LNCaP clone FGC (cell line): Measurements from ENCODE around the gene PTPRD.

Source experiments
- DNase-seq: peaks from one replicate; pipeline ENCODE4 v3.0.0-alpha.2; 2011; ENCODE audit warnings: low read depth
- H3K4me3 ChIP-seq: 2 replicates; pipeline ENCODE4 v1.5.1; 2011; ENCODE audit warnings: mild to moderate bottlenecking, low read depth, low read length, control low read depth
- CTCF ChIP-seq: IDR thresholded peaks from 2 replicates; pipeline ENCODE4 v1.5.1; 2012; ENCODE audit warnings: mild to moderate bottlenecking; ENCODE audit not compliant: control insufficient read depth, insufficient read depth; ENCODE audit errors: extremely low read depth

Gene PTPRD

GRCh38 chr9:8648271-8648845 lies 1964.4 kb downstream of the PTPRD start:
- DNase-seq: no peak
- no peak for TF ChIP-seq CTCF
- H3K4me3 ChIP-seq: no peak overlapping the region

GRCh38 chr9:8647824-8648223 lies 1965.0 kb downstream of the PTPRD start:
- DNase-seq: no peak
- TF ChIP-seq CTCF: no peak
- H3K4me3 ChIP-seq: no peak overlapping the region

- no peak for TF ChIP-seq CTCF
- DNase-seq: no peak
- no peak overlapping the region for H3K4me3 ChIP-seq
These were observed 1968.2 kb downstream of the PTPRD start for GRCh38 chr9:8644571-8644970.

GRCh38 chr9:8643896-8644295 lies 1968.9 kb downstream of the PTPRD start:
- H3K4me3 ChIP-seq: no peak overlapping the region
- TF ChIP-seq CTCF: no peak
- no peak for DNase-seq

- no peak for TF ChIP-seq CTCF
- DNase-seq: no peak
These were observed 1969.3 kb downstream of the PTPRD start for GRCh38 chr9:8643464-8643863.

GRCh38 chr9:8640761-8641160 lies 1972.0 kb downstream of the PTPRD start:
- TF ChIP-seq CTCF: no peak
- no peak for DNase-seq
- H3K4me3 ChIP-seq: no peak overlapping the region

More at GRCh38 chr9:8643464-8643863, 1969.3 kb downstream of the PTPRD start:
- H3K4me3 ChIP-seq: no peak overlapping the region

- no peak overlapping the region for H3K4me3 ChIP-seq
- DNase-seq: no peak
- no peak for TF ChIP-seq CTCF
These were observed 1975.2 kb downstream of the PTPRD start for GRCh38 chr9:8637626-8638025.
